Skeletal muscle cell (primary cell): Measurements from ENCODE around the gene PITPNC1.
"Not testable (repeated sequence)": the region's sequence is repeated elsewhere in the genome, so short reads cannot be mapped to it uniquely, and the experiment has no call there.

Experiments used
- DNase-seq: peaks from one replicate; pipeline ENCODE4 v3.0.0-alpha.2; 2010; ENCODE audit warnings: low read depth
- H3K4me3 ChIP-seq: 2 replicates; pipeline ENCODE4 v1.5.1; 2011; ENCODE audit warnings: low read depth, mild to moderate bottlenecking, control low read depth, low read length, moderate library complexity

The PITPNC1 gene

DNA sequence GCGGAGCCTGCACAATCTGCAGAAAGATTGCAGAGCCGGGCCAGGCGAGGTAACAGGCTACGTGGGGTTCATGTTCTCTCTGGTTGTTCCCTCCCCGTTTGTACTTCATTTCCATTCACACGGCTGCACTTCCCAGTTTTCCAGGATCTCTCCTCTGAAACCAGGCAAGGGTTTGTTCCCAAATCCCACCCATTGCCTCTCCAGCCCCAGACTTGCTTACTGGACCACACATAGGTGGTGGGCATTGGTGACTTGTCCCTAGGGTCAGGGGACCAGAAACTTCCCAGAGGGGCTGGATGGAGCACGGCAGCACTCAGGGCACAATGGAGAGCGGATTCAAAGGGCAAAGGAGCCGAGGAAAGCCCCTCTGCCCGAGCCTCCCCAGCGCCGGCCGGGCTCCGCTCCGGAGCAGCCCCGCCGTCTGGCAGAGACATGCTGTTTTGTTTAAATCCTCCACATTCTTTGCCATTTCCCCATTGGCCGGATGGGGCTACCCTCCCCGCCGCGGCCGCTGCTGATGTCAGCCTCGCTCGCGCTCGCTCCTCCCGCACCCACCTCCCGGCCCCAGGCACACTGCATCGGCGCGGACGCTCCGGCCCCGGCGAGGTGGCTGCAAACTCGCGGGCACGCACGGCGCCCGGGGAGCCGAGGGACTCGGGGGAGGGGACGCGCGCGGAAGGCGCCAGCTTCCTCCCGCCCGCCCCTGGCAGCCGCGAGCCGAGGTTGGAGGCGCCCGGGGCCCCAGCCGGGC lies at the start of gene PITPNC1:
PITPNC1 (plus strand) TSS at position 545 of the 751 bp plus-strand sequence.
- peak within 1 kb of the TSS; percentile 81 for H3K4me3 ChIP-seq
- peak; percentile 62 for DNase-seq

DNA sequence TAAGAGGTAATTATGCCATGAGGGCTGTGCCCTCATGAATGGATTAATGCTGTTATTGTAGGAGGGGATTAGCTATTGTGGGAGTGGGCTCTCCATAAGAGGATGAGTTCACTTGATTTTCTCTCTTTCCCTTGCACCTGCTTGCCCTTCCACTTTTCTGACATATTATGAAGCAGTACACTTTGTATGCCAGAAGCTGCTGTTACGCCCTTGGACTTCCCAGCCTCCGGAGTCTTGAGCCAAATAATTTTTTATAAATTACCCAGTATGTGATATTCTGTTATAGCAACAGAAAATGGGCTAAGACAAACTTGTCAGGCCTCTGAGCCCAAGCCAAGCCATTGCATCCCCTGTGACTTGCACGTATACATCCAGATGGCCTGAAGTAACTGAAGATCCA lies 49.1 kb upstream of the PITPNC1 start:
- no peak overlapping the region for H3K4me3 ChIP-seq
- no peak for DNase-seq

GRCh38 chr17:67331381-67332161 lies 45.5 kb upstream of the PITPNC1 start:
- DNase-seq, H3K4me3 ChIP-seq: not testable (repeated sequence)

- not testable (repeated sequence) for DNase-seq
Measured at GRCh38 chr17:67332162-67332508, 44.9 kb upstream of the PITPNC1 start.

DNA sequence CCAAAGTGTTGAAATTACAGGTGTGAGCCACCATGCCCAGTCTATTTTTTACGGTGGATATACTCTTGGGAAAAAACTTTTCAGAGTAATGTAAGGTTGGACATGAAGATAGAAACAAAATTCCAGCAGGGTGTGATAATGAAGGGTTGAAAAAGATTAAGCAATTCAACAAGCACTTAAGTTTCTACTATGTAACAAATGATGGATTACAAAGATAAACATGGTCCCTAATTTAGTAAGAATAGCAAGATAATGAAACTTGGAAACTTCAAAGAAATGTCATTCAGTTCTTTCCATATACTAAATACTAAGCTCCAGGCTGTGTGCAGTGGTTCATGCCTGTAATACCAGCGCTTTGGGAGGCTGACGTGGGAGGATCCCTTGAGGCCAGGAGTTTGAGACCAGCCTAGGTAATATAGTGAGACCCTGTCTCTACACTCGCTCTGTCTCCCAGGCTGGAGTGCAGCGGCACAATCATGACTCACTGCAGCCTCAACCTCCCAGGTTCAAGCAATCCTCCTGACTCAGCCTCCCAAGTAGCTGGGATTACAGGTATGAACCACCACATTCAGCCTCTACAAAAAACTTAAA lies 41.7 kb upstream of the PITPNC1 start:
- H3K4me3 ChIP-seq: no peak overlapping the region
- no peak for DNase-seq

More at GRCh38 chr17:67332162-67332508, 44.9 kb upstream of the PITPNC1 start:
- not testable (repeated sequence) for H3K4me3 ChIP-seq

GRCh38 chr17:67336859-67337258 lies 40.2 kb upstream of the PITPNC1 start:
- no peak overlapping the region for H3K4me3 ChIP-seq
- no peak for DNase-seq

GRCh38 chr17:67338353-67338752 lies 38.7 kb upstream of the PITPNC1 start:
- not testable (repeated sequence) for H3K4me3 ChIP-seq, DNase-seq

GRCh38 chr17:67343237-67343636 lies 33.8 kb upstream of the PITPNC1 start:
- DNase-seq: no peak

GRCh38 chr17:67347826-67348225 lies 29.3 kb upstream of the PITPNC1 start:
- no peak for DNase-seq

More at GRCh38 chr17:67343237-67343636, 33.8 kb upstream of the PITPNC1 start:
- H3K4me3 ChIP-seq: no peak overlapping the region

DNA sequence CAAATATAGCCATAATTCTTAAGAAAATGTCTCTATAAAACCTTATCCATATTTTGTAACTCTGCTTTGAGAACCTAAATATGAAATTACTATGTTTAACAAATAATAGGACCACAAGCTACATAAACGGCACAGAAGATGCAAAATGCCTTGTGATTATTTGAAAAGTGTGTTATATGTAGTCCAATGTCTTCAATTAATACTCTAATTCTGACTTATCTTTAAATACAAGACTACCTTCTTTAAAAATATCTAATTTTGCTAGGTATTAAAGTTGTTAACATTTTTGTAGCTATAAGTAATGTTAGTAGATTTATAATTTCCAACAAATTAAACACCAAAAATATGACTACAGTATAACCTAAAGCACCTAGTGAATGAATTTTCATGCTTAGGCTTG lies 27.7 kb upstream of the PITPNC1 start:
- no peak for DNase-seq

More at GRCh38 chr17:67347826-67348225, 29.3 kb upstream of the PITPNC1 start:
- no peak overlapping the region for H3K4me3 ChIP-seq

GRCh38 chr17:67353161-67353560 lies 23.9 kb upstream of the PITPNC1 start:
- DNase-seq: no peak
- no peak overlapping the region for H3K4me3 ChIP-seq

More for the DNA sequence above, 27.7 kb upstream of the PITPNC1 start:
- H3K4me3 ChIP-seq: no peak overlapping the region

GRCh38 chr17:67353929-67354574 lies 23.0 kb upstream of the PITPNC1 start:
- no peak for DNase-seq
- H3K4me3 ChIP-seq: no peak overlapping the region

DNA sequence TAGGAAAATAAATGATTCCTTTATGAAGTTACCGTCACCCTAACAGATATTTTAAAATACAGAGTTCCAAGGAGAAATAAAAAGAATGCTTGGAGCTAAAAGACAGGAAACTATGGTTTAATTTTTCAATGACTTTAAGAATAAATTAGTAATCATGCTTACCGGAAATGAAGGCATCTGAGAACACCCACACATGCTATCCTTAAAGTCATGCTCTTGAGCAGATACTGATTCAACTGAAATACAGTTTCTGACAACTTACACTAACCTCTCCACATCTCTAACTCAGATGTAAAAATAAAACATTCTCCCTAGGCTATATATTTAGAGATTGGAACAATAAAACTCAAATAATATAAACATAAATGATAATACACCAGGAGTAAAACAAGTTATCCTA lies 18.5 kb upstream of the PITPNC1 start:
- no peak overlapping the region for H3K4me3 ChIP-seq

GRCh38 chr17:67359960-67360791 lies 16.9 kb upstream of the PITPNC1 start:
- H3K4me3 ChIP-seq: no peak overlapping the region
- no peak for DNase-seq

More for the DNA sequence above, 18.5 kb upstream of the PITPNC1 start:
- DNase-seq: no peak

DNA sequence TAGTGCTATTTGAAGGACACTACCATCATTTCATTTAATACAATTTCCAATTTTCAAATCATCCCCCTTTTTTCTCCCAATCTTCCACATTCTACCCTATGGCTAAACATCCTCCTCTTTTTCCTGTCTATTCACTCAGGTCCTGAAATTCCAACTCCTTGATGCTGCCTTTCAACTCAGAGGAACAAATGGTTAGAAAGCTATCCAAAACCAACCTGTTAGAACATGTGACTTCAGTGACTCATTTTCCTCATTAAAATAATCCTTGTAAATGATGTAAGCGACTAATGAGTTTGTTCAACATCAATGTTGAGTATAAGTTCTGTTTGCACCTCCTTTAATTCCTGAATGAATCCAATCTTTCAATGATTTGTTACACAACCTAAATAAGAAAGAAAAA lies 16.2 kb upstream of the PITPNC1 start:
- DNase-seq: no peak
- no peak overlapping the region for H3K4me3 ChIP-seq

DNA sequence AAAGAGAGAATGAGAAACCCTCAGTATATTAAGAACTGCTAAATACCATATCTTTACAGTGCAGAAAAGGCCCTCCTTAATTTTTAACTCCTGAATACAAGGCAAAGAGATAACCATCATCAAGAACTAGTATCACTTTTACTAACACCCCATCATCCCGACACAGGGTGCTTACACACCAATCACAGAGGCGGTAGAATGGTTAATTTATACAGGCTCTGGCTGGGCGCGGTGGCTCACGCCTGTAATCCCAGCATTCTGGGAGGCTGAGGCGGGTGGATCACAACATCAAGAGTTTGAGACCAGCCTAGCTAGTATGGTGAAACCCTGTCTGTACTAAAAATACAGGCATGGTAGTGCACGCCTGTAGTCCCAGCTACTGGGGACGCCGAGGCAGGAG lies 14.9 kb upstream of the PITPNC1 start:
- no peak overlapping the region for H3K4me3 ChIP-seq
- no peak for DNase-seq

DNA sequence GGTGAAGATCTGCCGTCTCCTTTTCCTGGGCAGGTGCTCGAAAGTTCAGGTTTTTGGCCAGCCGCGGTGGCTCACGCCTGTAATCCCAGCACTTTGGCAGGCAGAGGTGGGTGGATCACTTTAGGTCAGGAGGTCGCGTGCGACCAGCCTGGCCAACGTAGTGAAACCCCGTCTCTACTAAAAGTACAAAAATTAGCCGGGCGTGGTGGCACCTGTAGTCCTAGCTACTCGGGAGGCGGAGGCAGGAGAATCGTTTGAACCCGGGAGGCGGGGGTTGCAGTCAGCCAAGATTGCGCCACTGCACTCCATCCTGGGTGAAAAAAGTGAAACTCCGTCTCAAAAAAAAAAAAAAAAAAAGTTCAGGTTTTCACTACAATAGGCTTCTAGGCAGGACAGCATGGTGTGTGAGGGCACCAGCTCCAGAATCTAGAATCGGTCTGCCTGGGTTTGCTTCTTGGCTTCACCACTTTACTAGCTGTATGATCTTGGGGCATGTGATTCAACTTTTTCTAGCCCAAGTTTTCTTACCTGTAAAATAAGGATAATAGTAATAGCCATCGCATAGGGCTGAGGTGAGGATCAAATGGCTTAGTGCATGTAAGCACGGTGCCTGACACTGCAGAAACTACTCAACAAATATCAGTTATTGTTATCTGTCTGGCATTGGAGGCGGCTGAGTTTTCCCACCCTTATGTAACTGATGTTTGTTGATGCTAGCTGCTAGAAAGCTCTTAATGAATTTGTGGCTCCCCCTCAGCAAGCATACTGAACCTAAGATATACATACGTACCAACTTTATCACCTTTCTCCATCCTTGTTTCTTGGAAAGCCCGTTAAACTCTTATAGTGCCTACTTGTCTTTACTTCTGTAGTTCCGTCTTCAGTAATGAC lies 12.0 kb upstream of the PITPNC1 start:
- DNase-seq: no peak
- H3K4me3 ChIP-seq: peak overlapping the region; percentile 68

- DNase-seq: peak; percentile 78
Measured at GRCh38 chr17:67365738-67366192, 11.3 kb upstream of the PITPNC1 start.

More at GRCh38 chr17:67365738-67366192, 11.3 kb upstream of the PITPNC1 start:
- peak overlapping the region; percentile 68 for H3K4me3 ChIP-seq
